ENCODE results near the gene PALS1.

PALS1 gene

GRCh38 chr14:67241411-67242167 lies at the start of gene PALS1:
Gene PALS1 (plus strand): TSS chr14:67241435. CDS start chr14:67279171, 37,736 bp downstream.
- DNase-seq: peak in 1 of 2 donors; percentile 35

- no peak for DNase-seq
Observed at GRCh38 chr14:67191768-67192290, 49.4 kb upstream of the PALS1 start.

- no peak for DNase-seq
Observed at GRCh38 chr14:67192366-67192765, 48.9 kb upstream of the PALS1 start.

DNA sequence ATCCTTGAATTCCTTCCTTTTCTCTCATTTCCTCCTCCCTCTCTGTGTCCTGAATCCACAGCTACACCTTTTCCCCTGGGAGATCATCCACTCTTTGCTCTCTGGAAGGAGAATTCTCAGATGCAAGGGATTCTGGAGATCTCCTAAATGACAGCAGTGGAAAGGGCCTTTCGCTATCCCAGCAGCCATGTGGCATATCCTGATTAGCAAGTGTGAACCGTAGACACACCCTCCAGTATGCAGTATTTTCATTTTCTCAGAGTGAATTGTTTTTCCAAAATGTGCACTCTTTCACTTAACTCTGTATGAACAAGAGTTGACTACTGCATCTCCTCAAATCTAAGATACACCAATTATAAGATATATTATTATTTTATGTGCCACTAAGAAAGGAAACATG lies 46.0 kb upstream of the PALS1 start:
- no peak for DNase-seq

DNA sequence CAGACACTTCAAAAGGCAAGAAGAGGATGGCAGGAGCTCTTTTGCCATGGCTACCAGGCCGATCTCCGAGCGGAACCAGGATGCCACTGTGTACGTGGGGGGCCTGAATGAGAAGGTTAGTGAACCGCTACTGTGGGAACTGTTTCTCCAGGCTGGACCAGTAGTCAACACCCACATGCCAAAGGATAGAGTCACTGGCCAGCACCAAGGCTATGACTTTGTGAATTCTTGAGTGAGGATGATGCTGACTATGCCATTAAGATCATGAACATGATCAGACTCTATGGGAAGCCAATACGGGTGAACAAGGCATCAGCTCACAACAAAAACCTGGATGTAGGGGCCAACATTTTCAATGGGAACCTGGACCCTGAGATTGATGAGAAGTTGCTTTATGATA lies 42.2 kb upstream of the PALS1 start:
- no peak for DNase-seq

DNA sequence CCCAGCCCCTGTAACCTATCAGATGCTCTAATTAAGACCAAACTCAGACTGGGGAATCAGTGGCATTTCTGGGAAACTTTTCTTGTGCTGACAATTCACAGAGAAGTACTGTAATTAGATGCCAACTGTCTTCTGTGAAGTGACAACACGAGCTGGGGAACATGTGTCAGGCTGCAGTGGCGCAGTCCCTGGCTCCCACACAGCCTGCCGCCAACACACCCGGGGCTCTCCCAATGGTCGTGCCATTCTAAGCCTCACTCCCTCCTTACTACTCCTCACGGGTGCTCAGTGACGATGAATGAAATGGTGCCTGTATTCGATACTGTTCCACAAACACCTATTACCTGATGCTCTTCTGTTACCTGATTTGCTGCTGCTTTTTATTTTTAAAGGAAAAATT lies 33.4 kb upstream of the PALS1 start:
- DNase-seq: no peak

DNA sequence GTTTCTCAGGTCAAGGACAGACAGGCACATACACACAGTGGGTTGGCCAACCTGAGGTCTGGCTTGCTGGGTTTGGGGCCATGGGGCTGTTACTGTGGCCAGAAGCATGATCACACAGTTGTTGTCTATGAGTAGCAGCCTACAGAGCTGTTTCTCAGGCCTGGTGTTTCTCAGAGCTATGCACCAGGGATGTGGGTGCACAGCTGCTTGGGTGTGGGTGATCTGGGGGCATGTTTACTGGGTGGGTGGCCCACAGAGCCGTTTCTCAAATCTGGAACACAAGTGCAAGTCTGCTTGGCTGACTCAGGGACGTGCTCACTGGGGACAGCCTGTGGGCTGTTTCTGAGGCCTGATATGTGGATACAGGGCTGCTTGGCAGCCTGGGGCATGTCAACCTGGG lies 23.1 kb upstream of the PALS1 start:
- no peak for DNase-seq

DNA sequence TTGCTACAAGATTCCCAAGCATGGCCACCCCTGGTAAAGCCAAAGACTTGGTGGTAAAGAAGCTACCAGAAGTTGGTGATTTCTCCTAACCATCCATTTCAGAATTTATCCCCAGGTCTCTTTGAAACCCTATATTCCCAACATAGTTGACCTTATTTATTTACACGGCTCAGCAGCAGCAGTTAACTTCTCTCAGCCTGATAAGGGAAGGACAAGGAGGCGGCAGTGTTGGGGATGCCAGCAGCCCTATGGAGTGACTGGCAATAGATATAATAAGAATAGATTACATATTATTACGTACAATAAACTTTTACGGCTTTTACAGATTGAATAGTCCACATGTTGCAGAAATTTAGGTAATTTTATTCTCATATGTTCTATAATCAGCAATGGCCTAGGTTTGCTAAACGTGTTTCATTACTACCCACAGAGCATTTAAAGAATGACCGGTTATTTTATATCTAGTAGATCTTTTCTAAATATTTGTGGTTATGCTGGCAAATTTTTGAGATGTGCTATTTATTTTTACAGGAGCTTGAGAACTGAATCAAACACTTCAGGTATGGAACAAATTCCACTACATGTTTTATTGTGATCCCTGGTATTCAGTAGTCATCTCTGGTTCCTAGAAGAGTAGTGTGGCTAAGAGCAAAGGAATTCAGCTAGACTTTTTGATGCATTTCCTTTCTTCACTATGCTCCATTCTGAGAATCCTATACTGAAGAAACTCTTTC lies 19.8 kb upstream of the PALS1 start:
- DNase-seq: no peak

DNA sequence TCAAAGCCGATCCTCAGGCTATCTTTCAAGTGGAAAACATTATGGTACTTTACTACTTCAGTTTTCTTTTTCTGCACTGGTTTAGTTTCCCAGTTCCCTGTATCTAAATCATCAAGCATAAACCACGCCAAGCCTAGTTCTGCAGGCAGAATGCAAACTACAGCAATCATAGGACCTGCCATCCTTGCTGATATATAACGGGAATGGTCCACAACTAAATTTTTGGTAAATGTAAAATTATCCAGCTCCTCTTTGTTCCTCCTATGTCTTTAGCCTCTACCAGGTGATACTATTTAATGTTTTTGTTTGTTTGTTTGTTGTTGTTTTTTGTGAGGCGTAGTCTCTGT lies 19.3 kb upstream of the PALS1 start:
- no peak for DNase-seq

GRCh38 chr14:67225523-67225922 lies 15.7 kb upstream of the PALS1 start:
- DNase-seq: no peak

GRCh38 chr14:67228325-67228984 lies 12.8 kb upstream of the PALS1 start:
- DNase-seq: no peak

DNA sequence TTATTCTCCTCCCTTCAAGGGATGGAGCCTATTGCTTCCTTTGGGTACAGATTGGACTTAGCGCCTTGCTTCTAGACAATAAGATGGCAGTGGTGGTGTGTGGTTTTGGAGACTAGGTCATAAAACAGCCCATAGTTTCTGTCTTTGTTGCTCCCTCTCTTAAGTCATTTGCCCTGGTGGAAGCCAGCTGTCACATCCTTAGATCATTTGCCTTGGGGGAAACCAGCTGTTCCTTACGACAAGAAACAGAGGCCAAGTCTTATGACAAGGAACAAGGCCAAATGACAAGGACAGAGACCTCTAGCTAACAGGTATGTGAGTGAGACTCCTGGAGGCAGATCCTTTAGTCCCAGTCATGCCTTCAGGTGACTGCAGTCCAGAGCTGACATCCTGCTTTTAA lies 9.2 kb upstream of the PALS1 start:
- no peak for DNase-seq

DNA sequence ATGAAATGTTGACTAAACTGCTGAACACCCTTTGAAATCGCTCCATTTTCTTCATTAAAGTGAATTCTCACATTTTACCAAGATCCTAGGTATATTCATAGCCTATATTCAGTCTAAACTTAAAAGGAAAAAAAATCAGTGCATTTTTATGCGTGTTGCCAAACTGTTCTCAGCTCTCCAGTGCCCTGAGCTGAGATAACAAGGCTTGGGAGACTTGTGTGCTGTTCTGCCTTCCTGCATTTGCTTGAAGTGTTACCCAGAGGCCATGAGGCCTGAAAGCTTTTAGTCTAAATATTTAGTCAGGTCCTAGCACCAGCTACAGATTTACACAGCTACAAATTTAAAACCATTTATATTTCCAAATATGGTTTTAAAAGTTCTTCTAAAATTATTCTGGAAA lies 8.6 kb upstream of the PALS1 start:
- DNase-seq: no peak

GRCh38 chr14:67237591-67237990 lies 3.6 kb upstream of the PALS1 start:
- DNase-seq: no peak

- no peak for DNase-seq
Observed at GRCh38 chr14:67239582-67239981, 1.7 kb upstream of the PALS1 start.

DNA sequence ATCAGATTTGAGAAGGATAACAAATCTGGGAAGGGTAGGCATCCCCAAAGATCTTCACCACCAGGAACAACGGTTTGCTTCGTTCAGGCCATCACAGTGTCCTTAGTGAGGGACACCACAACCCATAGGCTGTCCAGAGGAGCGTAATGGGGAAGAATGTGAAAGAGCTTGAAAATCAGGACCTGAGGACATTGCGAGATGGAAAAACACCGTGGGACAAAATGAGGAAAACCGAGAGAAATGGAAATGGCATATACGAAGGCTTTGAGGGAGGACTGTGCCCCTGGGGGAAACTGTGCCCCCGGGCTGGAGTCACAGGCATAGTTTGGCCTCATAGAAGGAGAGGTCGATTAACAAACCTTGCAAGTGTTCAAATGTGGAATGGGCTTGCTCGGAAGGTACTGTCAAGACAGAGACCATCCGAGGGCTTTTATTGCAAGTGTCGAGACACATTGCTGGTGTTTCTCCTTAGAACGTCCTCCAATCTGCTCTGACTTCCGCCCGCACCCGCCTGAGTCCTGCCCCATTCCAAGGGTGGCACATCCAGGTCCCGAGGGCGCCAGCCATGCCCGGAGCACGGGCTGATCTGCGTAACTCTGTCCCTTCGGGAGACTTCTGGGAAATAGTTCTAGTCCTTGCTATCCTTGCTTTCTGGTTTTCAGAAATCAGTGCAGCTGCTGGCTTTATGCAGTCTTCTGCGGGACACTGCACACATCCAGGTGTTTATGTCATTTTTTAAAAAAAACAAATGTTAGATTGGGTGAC lies 885 bp upstream of the PALS1 start:
- peak; percentile 13 to 25 for DNase-seq

GRCh38 chr14:67240978-67241410 lies 241 bp upstream of the PALS1 start:
- DNase-seq: peak; percentile 82 to 88

GRCh38 chr14:67242168-67242420 lies 859 bp downstream of the PALS1 start:
- no peak for DNase-seq

DNA sequence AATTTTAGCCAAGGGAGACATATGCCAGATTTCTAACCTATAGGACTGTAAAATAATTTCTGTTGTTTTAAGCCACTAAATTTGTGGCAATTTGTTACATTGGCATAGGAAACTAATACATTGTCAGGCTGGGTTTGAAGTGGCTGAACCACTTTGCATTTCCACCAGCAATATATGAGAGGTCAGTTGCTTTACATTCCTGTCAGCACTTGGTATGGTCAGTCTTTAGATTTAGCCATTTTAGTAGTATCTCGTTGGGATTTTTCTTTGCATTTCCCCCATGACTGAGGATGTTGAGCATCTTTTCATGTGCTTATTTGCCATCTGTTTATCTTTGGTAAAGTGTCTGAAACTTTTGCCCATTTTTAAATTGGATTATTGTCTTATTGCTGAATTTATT lies 3.9 kb downstream of the PALS1 start:
- DNase-seq: no peak

GRCh38 chr14:67251573-67252226 lies 10.5 kb downstream of the PALS1 start:
- no peak for DNase-seq

DNA sequence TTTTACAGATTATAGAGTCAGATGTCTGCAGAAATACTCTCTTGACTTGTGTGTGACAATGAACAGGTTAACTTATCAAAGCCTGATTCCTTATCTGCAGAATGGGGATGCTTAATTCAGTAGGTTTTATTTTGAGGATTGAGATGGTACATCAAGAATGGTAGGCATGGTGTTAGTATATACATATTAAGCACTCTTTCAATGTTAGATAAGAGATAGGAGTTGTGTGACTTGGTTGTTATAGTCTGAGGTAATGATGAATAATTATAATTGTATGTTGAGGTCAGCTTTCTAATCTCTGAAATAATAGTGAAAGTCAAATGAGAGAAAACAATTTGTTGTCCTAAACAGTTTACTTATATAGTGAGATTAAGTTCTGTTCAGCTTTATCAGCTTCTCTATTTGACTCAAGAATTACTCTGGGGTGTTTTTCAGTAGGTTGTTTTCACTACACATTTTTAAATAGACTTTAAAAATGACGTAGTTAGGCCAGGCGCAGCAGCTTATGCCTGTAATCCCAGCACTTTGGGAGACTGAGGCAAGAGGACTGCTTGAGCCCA lies 11.9 kb downstream of the PALS1 start:
- no peak for DNase-seq

DNA sequence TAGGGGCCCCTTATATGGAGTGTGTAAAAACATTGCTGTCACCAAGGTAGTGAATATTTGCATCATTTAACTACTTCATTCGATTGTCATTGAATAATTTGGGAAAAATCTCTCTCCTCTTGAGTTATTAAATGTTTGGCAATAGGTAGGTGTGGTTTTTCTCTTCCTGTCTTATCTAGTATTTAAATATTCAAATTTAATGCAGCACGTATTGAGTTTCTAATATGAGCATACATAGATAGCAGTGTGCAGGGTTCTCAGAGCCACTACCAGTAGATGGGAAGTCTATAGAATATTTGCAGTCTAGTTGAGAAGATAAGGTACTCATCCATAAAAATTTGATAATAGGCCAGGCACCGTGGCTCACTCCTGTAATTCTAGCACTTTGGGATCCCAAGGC lies 16.7 kb downstream of the PALS1 start:
- DNase-seq: no peak
